Panc1 (cell line): Measurements from ENCODE around the gene AADACL3.

ENCODE experiments used
- POLR2AphosphoS5 ChIP-seq: IDR thresholded peaks from 2 replicates; pipeline ENCODE4 v1.6.1; 2012; ENCODE audit warnings: mild to moderate bottlenecking, low read depth, low read length, moderate library complexity
- REST ChIP-seq, 2 experiments: IDR thresholded peaks; 2 replicates each; pipeline ENCODE4 v1.6.1; 2011 to 2012; ENCODE audit warnings: low read depth in 2 of 2, control low read depth in 1 of 2, low read length in 1 of 2, mild to moderate bottlenecking in 1 of 2, moderate library complexity in 1 of 2; ENCODE audit not compliant: insufficient read depth in 1 of 2
- SIN3A ChIP-seq: IDR thresholded peaks from 2 replicates; pipeline ENCODE4 v1.6.1; 2012; ENCODE audit warnings: low read depth, mild to moderate bottlenecking, low read length, moderate library complexity, borderline replicate concordance; ENCODE audit not compliant: insufficient read depth
- TCF7L2 ChIP-seq: IDR thresholded peaks from 2 replicates; pipeline ENCODE4 v1.6.1; 2011; ENCODE audit warnings: mild to moderate bottlenecking, low read depth, low read length, inconsistent platforms
- TF ChIP-seq, protein P1 (sequence below): fragments of 450-650 bp; IDR thresholded peaks from 2 replicates; pipeline ENCODE4 v1.5.1; 2017; ENCODE audit warnings: mild to moderate bottlenecking

GRCh38 chr1:12678350-12678749 is 37.6 kb upstream of the AADACL3 start:
- TF ChIP-seq, protein P1, sequence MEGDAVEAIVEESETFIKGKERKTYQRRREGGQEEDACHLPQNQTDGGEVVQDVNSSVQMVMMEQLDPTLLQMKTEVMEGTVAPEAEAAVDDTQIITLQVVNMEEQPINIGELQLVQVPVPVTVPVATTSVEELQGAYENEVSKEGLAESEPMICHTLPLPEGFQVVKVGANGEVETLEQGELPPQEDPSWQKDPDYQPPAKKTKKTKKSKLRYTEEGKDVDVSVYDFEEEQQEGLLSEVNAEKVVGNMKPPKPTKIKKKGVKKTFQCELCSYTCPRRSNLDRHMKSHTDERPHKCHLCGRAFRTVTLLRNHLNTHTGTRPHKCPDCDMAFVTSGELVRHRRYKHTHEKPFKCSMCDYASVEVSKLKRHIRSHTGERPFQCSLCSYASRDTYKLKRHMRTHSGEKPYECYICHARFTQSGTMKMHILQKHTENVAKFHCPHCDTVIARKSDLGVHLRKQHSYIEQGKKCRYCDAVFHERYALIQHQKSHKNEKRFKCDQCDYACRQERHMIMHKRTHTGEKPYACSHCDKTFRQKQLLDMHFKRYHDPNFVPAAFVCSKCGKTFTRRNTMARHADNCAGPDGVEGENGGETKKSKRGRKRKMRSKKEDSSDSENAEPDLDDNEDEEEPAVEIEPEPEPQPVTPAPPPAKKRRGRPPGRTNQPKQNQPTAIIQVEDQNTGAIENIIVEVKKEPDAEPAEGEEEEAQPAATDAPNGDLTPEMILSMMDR, result no peak
- no peak for TF ChIP-seq TCF7L2
- no peak for TF ChIP-seq POLR2AphosphoS5
- no peak for TF ChIP-seq REST (IDR thresholded peaks at IDR 0.05; ENCODE audit: insufficient read depth in 1 of 2, low read depth in 2 of 2, low read length in 1 of 2)
- TF ChIP-seq SIN3A, result no peak
